A673 (cell line): ENCODE measurements around the gene STON1. TPM values are rescaled to one million over a fixed set of nuclear protein-coding genes. Genes with fewer than 3 reads are reported as not detected.

Source experiments
- BruUV-seq: library from RNA; stranded (reverse); fragments of 400-500 nt; replicated peaks from 2 replicates; lab custom pipeline; 2021; lab: Mats Ljungman, UMichigan
- CTCF ChIA-PET: fragments of 300-600 bp; sonication (Branson Sonifier 250); formaldehyde crosslinking; loops from one replicate; lab custom pipeline; 2022; ENCODE audit warnings: antibody characterized with exemption; lab: Charles Lee
- POLR2A ChIA-PET: fragments of 300-600 bp; sonication (Branson Sonifier 250); formaldehyde crosslinking; loops from one replicate; lab custom pipeline; 2022; ENCODE audit warnings: antibody characterized with exemption; ENCODE audit not compliant: low non-redundant PET; lab: Charles Lee
- DNase-seq: peaks from one replicate; pipeline ENCODE4 v3.0.0-alpha.2; 2015; ENCODE audit warnings: low spot score
- H3K27ac ChIP-seq: fragments of 200-600 bp; sonication (generic); 2 replicates; pipeline ENCODE4 v1.5.1; 2016; ENCODE audit warnings: mixed run types, low read depth, mild to moderate bottlenecking, mixed read lengths, antibody characterized with exemption, low read length; ENCODE audit not compliant: poor library complexity, severe bottlenecking
- H3K27me3 ChIP-seq: fragments of 200-600 bp; sonication (generic); replicated peaks from 2 replicates; pipeline ENCODE4 v1.6.1; 2017; ENCODE audit warnings: mixed run types, low read depth, mild to moderate bottlenecking, mixed read lengths, antibody characterized with exemption, low read length; ENCODE audit not compliant: insufficient read depth, poor library complexity
- H3K36me3 ChIP-seq: fragments of 200-600 bp; sonication (generic); 2 replicates; pipeline ENCODE4 v1.6.1; 2016; ENCODE audit warnings: mixed run types, mild to moderate bottlenecking, mixed read lengths, antibody characterized with exemption, low read length; ENCODE audit not compliant: insufficient read depth, poor library complexity, severe bottlenecking
- H3K4me1 ChIP-seq: fragments of 200-600 bp; sonication (generic); 2 replicates; pipeline ENCODE4 v1.6.1; 2017; ENCODE audit warnings: mixed run types, mild to moderate bottlenecking, mixed read lengths, antibody characterized with exemption, low read length; ENCODE audit not compliant: insufficient read depth, poor library complexity, severe bottlenecking
- H3K4me3 ChIP-seq: fragments of 200-600 bp; sonication (generic); 2 replicates; pipeline ENCODE4 v1.5.1; 2016; ENCODE audit warnings: low read depth, mixed run types, mild to moderate bottlenecking, mixed read lengths, low read length; ENCODE audit not compliant: poor library complexity, severe bottlenecking
- H3K9me3 ChIP-seq: fragments of 200-600 bp; sonication (generic); 2 replicates; pipeline ENCODE4 v1.6.1; 2016; ENCODE audit warnings: mixed run types, low read depth, mild to moderate bottlenecking, mixed read lengths, antibody characterized with exemption, low read length; ENCODE audit not compliant: poor library complexity, severe bottlenecking
- CTCF ChIP-seq: fragments of 300-800, 200-600 bp; sonication (generic); conservative IDR thresholded peaks from 2 replicates; pipeline ENCODE4 v1.5.1; 2017; ENCODE audit warnings: low read depth, mild to moderate bottlenecking, antibody characterized with exemption, low read length, moderate library complexity, mixed read lengths
- EZH2 ChIP-seq: fragments of 200-600 bp; sonication (generic); IDR thresholded peaks from 2 replicates; pipeline ENCODE4 v1.6.1; 2017; ENCODE audit warnings: borderline replicate concordance, low read depth, mild to moderate bottlenecking, mixed read lengths, antibody characterized with exemption, low read length; ENCODE audit not compliant: poor library complexity, severe bottlenecking
- intact Hi-C: fragments of 100-400 bp; cut with micrococcal nuclease; formaldehyde crosslinking; loops from one replicate; pipeline ENCODE4 v1.10.0; 2022; ENCODE audit not compliant: unreplicated experiment
- total RNA-seq: library from RNA; stranded (reverse); gene quantifications from 2 replicates; pipeline ENCODE4 v1.2.3, GENCODE V29; 2021

STON1 gene
- total RNA-seq, 1 experiment from 2014 or later: 1.1 TPM

GRCh38 chr2:48532824-48533223 is 2.9 kb downstream of the STON1 start:
- H3K27me3 ChIP-seq: no peaks in the 10 kb centered on the region
- intact Hi-C loops: no loop called here
- H3K36me3 ChIP-seq: no peaks in the 10 kb centered on the region
- BruUV-seq: no TSS peak
- POLR2A ChIA-PET: no interaction called here
- H3K4me1 ChIP-seq: peaks cover 8% of the 10 kb centered on the region
- CTCF ChIA-PET: no interaction called here
- no peak overlapping the region for H3K4me3 ChIP-seq
- TF ChIP-seq EZH2: no peak
- TF ChIP-seq CTCF: no peak
- H3K9me3 ChIP-seq: no peaks in the 10 kb centered on the region
- no peak overlapping the region for H3K27ac ChIP-seq
- no peak for DNase-seq

- BruUV-seq: no TSS peak
- no peak overlapping the region for H3K27ac ChIP-seq
- H3K4me1 ChIP-seq: peaks cover 8% of the 10 kb centered on the region
- intact Hi-C loops: no loop called here
- ChIA-PET CTCF (no interaction called here), POLR2A (no interaction called here)
- TF ChIP-seq CTCF: no peak
- H3K27me3 ChIP-seq: no peaks in the 10 kb centered on the region
- no peak for DNase-seq
- H3K4me3 ChIP-seq: no peak overlapping the region
- no peaks in the 10 kb centered on the region for H3K9me3 ChIP-seq
- no peaks in the 10 kb centered on the region for H3K36me3 ChIP-seq
These were observed 4.8 kb downstream of the STON1 start for GRCh38 chr2:48534781-48535180.

GRCh38 chr2:48540237-48540935 is 10.4 kb downstream of the STON1 start:
- ChIA-PET CTCF (no interaction called here), POLR2A (no interaction called here)
- no TSS peak for BruUV-seq
- Histone ChIP-seq H3K27ac (no peak overlapping the region), H3K9me3 (no peaks in the 10 kb centered on the region), H3K36me3 (no peaks in the 10 kb centered on the region), H3K27me3 (no peaks in the 10 kb centered on the region), H3K4me1 (no peaks in the 10 kb centered on the region), H3K4me3 (no peak overlapping the region)
- TF ChIP-seq CTCF (no peak), EZH2 (no peak)
- intact Hi-C loops: no loop called here
- no peak for DNase-seq
